K562 (cell line): Measurements from ENCODE around the gene UFC1. TPM values are rescaled to one million over a fixed set of nuclear protein-coding genes. Genes with fewer than 3 reads are reported as not detected.

Experiments used
- ETS2 ChIP-seq: IDR thresholded peaks from 2 replicates; pipeline ENCODE4 v1.6.1; 2016; ENCODE audit warnings: borderline replicate concordance, missing genetic modification characterization, mild to moderate bottlenecking, moderate library complexity, missing compliant biosample characterization; ENCODE audit not compliant: poor library complexity, severe bottlenecking
- HMG20B ChIP-seq: fragments of 250-450 bp; sonication (Bioruptor Pico); IDR thresholded peaks from 2 replicates; pipeline ENCODE4 v1.5.0; 2021; ENCODE audit warnings: mild to moderate bottlenecking
- ID3 ChIP-seq, 2 experiments: fragments of 250-450 bp in 1 of 2; fragments of 450-650 bp in 1 of 2; sonication (Bioruptor Pico) in 1 of 2; IDR thresholded peaks; 2 replicates each; pipeline versions ENCODE4 v1.6.1 to v1.8.0; 2016 to 2021; ENCODE audit warnings: mild to moderate bottlenecking in 2 of 2, moderate library complexity in 2 of 2, missing compliant biosample characterization in 1 of 2, missing genetic modification characterization in 1 of 2
- IRF2 ChIP-seq: sonication (generic); formaldehyde crosslinking; IDR thresholded peaks from 2 replicates; pipeline ENCODE4 v1.8.1; 2022; ENCODE audit warnings: mild to moderate bottlenecking, missing genetic modification reagents
- KLF1 ChIP-seq: fragments of 450-650 bp; IDR thresholded peaks from 2 replicates; pipeline ENCODE4 v1.6.1; 2016; ENCODE audit warnings: missing genetic modification characterization, missing compliant biosample characterization
- MAZ ChIP-seq, 2 experiments: fragments of 450-650 bp in 1 of 2; sonication (generic) in 1 of 2; formaldehyde crosslinking; IDR thresholded peaks in 1 of 2; conservative IDR thresholded peaks in 1 of 2; 2 replicates each; pipeline versions ENCODE4 v1.4.0 to v1.5.0; 2020; ENCODE audit warnings: mild to moderate bottlenecking in 1 of 2, missing genetic modification reagents in 1 of 2
- NFIC ChIP-seq: fragments of 450-650 bp; IDR thresholded peaks from 2 replicates; pipeline ENCODE4 v1.6.1; 2017; ENCODE audit warnings: mild to moderate bottlenecking, inconsistent platforms
- PHF20 ChIP-seq: fragments of 450-650 bp; IDR thresholded peaks from 2 replicates; pipeline ENCODE4 v1.6.1; 2018; ENCODE audit not compliant: partially characterized antibody
- RAD51 ChIP-seq: fragments of 450-650 bp; IDR thresholded peaks from 2 replicates; pipeline ENCODE4 v1.7.1; 2016; ENCODE audit warnings: low read depth, mild to moderate bottlenecking, borderline replicate concordance
- RHOXF2B ChIP-seq: fragments of 250-450 bp; sonication (Bioruptor Pico); conservative IDR thresholded peaks from 2 replicates; pipeline ENCODE4 v1.5.1; 2021
- SIN3B ChIP-seq: fragments of 450-650 bp; IDR thresholded peaks from 2 replicates; pipeline ENCODE4 v1.6.1; 2017; ENCODE audit warnings: low read depth, mild to moderate bottlenecking, moderate library complexity
- SMARCC2 ChIP-seq: fragments of 450-650 bp; IDR thresholded peaks from 2 replicates; pipeline ENCODE4 v1.6.1; 2017; ENCODE audit warnings: antibody characterized with exemption, moderate library complexity, mild to moderate bottlenecking, low read depth
- SMARCE1 ChIP-seq: fragments of 450-650 bp; IDR thresholded peaks from 2 replicates; pipeline ENCODE4 v1.7.1; 2016; ENCODE audit warnings: mild to moderate bottlenecking
- ZBTB11 ChIP-seq, 3 experiments: fragments of 200-800 bp in 1 of 3; fragments of 250-450 bp in 1 of 3; fragments of 450-650 bp in 1 of 3; sonication (Bioruptor Pico) in 1 of 3; sonication (Bioruptor generic) in 1 of 3; formaldehyde crosslinking in 1 of 3; IDR thresholded peaks; 2 replicates each; pipeline versions ENCODE4 v1.6.1 to v1.8.0; 2016 to 2022; ENCODE audit warnings: mild to moderate bottlenecking in 2 of 3, missing genetic modification characterization in 2 of 3, missing compliant biosample characterization in 1 of 3, moderate library complexity in 1 of 3
- ZNF584 ChIP-seq: fragments of 200-800 bp; sonication (Bioruptor generic); IDR thresholded peaks from 2 replicates; pipeline ENCODE4 v1.6.1; 2016; ENCODE audit warnings: low read depth, mild to moderate bottlenecking, missing genetic modification characterization, missing compliant biosample characterization
- polyA plus RNA-seq, 8 experiments: library from polyadenylated mRNA; depleted of rRNA in 4 of 8; stranded (reverse) in 5 of 8; unstranded in 3 of 8; fragments of >200 nt; fragmentation: Nextera tagmentation in 2 of 8; fragmentation: Illumina TruSeq in 1 of 8; extraction: Ambion mirVana in 2 of 8; extraction: Trizol in 1 of 8; gene quantifications; 2 replicates each; pipeline versions ENCODE4 v1.2.1 to v1.2.3, GENCODE V29; 2011 to 2014; ENCODE audit warnings: inconsistent platforms in 1 of 8, missing spikeins in 1 of 8
- total RNA-seq, 7 experiments: library from RNA; depleted of rRNA in 6 of 7; stranded (reverse); fragments of >200 nt in 6 of 7; fragmentation: Illumina TruSeq in 2 of 7; extraction: Trizol in 2 of 7; gene quantifications; 2 replicates each; pipeline versions ENCODE4 v1.2.1 to v1.2.3, GENCODE V29; 2011 to 2021; ENCODE audit warnings: low replicate concordance in 1 of 7
- TF ChIP-seq, protein P1 (sequence below): fragments of 450-650 bp; IDR thresholded peaks from 2 replicates; pipeline ENCODE4 v1.7.1; 2018; ENCODE audit warnings: mild to moderate bottlenecking, low read depth; ENCODE audit not compliant: partially characterized antibody
- TF ChIP-seq, protein P2 (sequence below): fragments of 450-650 bp; IDR thresholded peaks from 2 replicates; pipeline ENCODE4 v1.6.1; 2017; ENCODE audit warnings: antibody characterized with exemption

Gene UFC1
- total and polyA plus RNA-seq, 9 of the 15 experiments (the other 6 are each of a cell fraction or from before 2014, with no cell fraction given), result 92.8 to 220 (median 161) TPM

DNA sequence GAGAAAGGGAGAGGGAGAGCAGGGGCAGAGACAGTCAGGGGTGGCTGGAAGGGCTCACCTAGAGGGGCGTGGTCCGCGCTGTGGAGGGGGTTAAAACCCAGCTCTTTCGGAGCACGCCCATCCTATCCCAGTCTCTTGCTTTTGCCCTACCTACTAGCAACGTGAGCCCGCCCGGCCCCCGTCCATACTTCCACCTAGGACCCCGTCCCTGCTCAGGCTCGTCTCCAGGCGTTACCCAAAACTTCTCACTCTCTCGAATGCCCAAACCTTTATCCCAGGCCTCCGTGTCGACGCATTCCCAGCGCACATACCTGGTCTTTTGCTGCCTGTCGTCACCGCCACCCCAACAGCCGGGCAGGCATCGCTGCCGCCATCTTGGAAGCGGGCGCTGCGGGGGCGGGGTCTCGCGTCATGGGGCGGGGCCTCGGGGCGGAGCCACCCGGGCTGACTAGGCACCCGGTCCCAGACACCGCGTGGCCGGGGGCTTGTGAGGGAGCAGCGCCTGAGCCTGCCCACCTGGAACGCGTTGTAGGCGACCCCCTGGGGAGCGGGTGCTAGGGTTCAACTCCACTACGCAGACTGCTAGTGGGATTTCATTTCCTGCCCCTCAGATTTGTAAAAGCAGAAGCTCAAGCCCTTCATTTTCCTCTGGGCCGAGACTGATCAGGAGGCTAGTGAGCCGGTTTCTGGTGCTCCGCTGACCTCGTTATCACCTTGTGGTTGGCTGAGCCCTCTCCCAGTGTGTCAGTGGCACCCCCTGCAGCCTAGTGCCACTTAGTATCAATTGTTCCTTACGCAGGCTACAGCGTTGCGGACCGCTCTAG, 23.5 kb downstream of the UFC1 start, which contains the start of gene B4GALT3 (continued):
- TF ChIP-seq, protein P1, sequence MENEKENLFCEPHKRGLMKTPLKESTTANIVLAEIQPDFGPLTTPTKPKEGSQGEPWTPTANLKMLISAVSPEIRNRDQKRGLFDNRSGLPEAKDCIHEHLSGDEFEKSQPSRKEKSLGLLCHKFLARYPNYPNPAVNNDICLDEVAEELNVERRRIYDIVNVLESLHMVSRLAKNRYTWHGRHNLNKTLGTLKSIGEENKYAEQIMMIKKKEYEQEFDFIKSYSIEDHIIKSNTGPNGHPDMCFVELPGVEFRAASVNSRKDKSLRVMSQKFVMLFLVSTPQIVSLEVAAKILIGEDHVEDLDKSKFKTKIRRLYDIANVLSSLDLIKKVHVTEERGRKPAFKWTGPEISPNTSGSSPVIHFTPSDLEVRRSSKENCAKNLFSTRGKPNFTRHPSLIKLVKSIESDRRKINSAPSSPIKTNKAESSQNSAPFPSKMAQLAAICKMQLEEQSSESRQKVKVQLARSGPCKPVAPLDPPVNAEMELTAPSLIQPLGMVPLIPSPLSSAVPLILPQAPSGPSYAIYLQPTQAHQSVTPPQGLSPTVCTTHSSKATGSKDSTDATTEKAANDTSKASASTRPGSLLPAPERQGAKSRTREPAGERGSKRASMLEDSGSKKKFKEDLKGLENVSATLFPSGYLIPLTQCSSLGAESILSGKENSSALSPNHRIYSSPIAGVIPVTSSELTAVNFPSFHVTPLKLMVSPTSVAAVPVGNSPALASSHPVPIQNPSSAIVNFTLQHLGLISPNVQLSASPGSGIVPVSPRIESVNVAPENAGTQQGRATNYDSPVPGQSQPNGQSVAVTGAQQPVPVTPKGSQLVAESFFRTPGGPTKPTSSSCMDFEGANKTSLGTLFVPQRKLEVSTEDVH, result no peak
- TF ChIP-seq RAD51 (0 out of 2 replicates have a peak, but pooled peaks have one; percentile 20), ID3 (CRISPR knock-in tag; IDR thresholded peaks at IDR 0.05) (no peak), ID3 (tag; IDR thresholded peaks at IDR 0.05) (0 out of 2 replicates have a peak, but pooled peaks have one; percentile 27), SIN3B (no peak), SMARCE1 (peak; percentile 23; the same call in 1 of the 2 replicates), SMARCC2 (0 out of 2 replicates have a peak, but pooled peaks have one; percentile 24), ZNF584 (CRISPR knock-in tag) (0 out of 2 replicates have a peak, but pooled peaks have one; percentile 32), ETS2 (tag) (no peak), RHOXF2B (CRISPR knock-in tag) (no peak), NFIC (peak; percentile 55), HMG20B (CRISPR knock-in tag) (no peak), IRF2 (CRISPR knock-in tag) (no peak), KLF1 (no peak; the same call in 1 of the 2 replicates), PHF20 (peak; percentile 81), MAZ (CRISPR knock-in tag; conservative IDR thresholded peaks at IDR 0.05 in 1 of 2, IDR thresholded peaks at IDR 0.05 in 1 of 2) (peak; percentile 83 to 94; a peak in 3 of 4 replicates), ZBTB11 (CRISPR knock-in tag; IDR thresholded peaks at IDR 0.05) (peak in 1 of 3 experiments; percentile 71; a peak in 2 of 6 replicates)
- TF ChIP-seq, protein P2, sequence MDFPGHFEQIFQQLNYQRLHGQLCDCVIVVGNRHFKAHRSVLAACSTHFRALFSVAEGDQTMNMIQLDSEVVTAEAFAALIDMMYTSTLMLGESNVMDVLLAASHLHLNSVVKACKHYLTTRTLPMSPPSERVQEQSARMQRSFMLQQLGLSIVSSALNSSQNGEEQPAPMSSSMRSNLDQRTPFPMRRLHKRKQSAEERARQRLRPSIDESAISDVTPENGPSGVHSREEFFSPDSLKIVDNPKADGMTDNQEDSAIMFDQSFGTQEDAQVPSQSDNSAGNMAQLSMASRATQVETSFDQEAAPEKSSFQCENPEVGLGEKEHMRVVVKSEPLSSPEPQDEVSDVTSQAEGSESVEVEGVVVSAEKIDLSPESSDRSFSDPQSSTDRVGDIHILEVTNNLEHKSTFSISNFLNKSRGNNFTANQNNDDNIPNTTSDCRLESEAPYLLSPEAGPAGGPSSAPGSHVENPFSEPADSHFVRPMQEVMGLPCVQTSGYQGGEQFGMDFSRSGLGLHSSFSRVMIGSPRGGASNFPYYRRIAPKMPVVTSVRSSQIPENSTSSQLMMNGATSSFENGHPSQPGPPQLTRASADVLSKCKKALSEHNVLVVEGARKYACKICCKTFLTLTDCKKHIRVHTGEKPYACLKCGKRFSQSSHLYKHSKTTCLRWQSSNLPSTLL, result no peak
